Activated CD8-positive, alpha-beta T cell treated with anti-CD3 and anti-CD28 coated beads, Interleukin-2, amount 10 ng/mL, durations not matched to agents 7 days and 5 days (primary cell): ENCODE data around the gene MRPS24. TPM values are rescaled to one million over a fixed set of nuclear protein-coding genes. Genes with fewer than 3 reads are reported as not detected.

Experiments used
- ATAC-seq: fragments of 150-1000 bp; cut with Tn5 transposase; one replicate; pipeline ENCODE4 v1.10.0; 2021; ENCODE audit warnings: moderate library complexity
- CTCF ChIA-PET: fragments of 350-600 bp; sonication (Branson Sonifier 250); formaldehyde crosslinking; loops from one replicate; lab custom pipeline; 2021; ENCODE audit warnings: antibody characterized with exemption; lab: Charles Lee
- POLR2A ChIA-PET: fragments of 350-600 bp; sonication (Branson Sonifier 250); formaldehyde crosslinking; loops from one replicate; lab custom pipeline; 2021; ENCODE audit warnings: antibody characterized with exemption; lab: Charles Lee
- DNase-seq: peaks from one replicate; pipeline ENCODE4 v3.0.0-alpha.2; 2020
- H3K27ac Mint-ChIP-seq: one replicate; pipeline ENCODE4 v1.8.0; 2021; ENCODE audit warnings: mild to moderate bottlenecking, mixed read lengths
- H3K27me3 Mint-ChIP-seq: one replicate; pipeline ENCODE4 v1.8.0; 2021; ENCODE audit warnings: low read depth, mixed read lengths
- H3K36me3 Mint-ChIP-seq: one replicate; pipeline ENCODE4 v1.8.0; 2021; ENCODE audit warnings: low read depth, mixed read lengths
- H3K4me1 Mint-ChIP-seq: one replicate; pipeline ENCODE4 v1.8.0; 2021; ENCODE audit warnings: low read depth, mixed read lengths
- H3K4me3 Mint-ChIP-seq: one replicate; pipeline ENCODE4 v1.8.0; 2021; ENCODE audit warnings: mild to moderate bottlenecking, mixed read lengths
- H3K9me3 Mint-ChIP-seq: one replicate; pipeline ENCODE4 v1.8.0; 2022; ENCODE audit warnings: mixed read lengths; ENCODE audit not compliant: insufficient read depth
- total RNA-seq, 2 experiments: library from RNA; stranded (reverse); gene quantifications; one replicate each; pipeline ENCODE4 v1.2.3, GENCODE V29; 2021

The MRPS24 gene
- total RNA-seq, 2 experiments from 2014 or later: 88.5 to 91.3 TPM

- H3K9me3 Mint-ChIP-seq: no peaks in the 10 kb centered on the region
- peaks cover 3% of the 10 kb centered on the region for H3K27me3 Mint-ChIP-seq
- H3K36me3 Mint-ChIP-seq: no peaks in the 10 kb centered on the region
- H3K27ac Mint-ChIP-seq: no peak overlapping the region
- CTCF ChIA-PET: interaction anchor here (1.3 kb wide), 1 partner anchor 17 kb away, joined by 3 read pairs; no protein-coding TSS in a partner anchor
- peaks cover 2% of the 10 kb centered on the region for H3K4me1 Mint-ChIP-seq
- ATAC-seq (no peak), DNase-seq (no peak)
- POLR2A ChIA-PET: no interaction called here
- H3K4me3 Mint-ChIP-seq: no peak overlapping the region
Observed at GRCh38 chr7:43855176-43855575, 14.1 kb downstream of the MRPS24 start.

GRCh38 chr7:43851805-43852204 is 17.5 kb downstream of the MRPS24 start:
- ATAC-seq (no peak), DNase-seq (no peak)
- H3K4me3 Mint-ChIP-seq: no peak overlapping the region
- CTCF ChIA-PET: interaction anchor here (2.2 kb wide), 1 partner anchor 13 kb away, joined by 12 read pairs; no protein-coding TSS in a partner anchor
- POLR2A ChIA-PET: no interaction called here
- H3K27me3 Mint-ChIP-seq: peaks cover 6% of the 10 kb centered on the region
- H3K36me3 Mint-ChIP-seq: no peaks in the 10 kb centered on the region
- no peak overlapping the region for H3K27ac Mint-ChIP-seq
- no peaks in the 10 kb centered on the region for H3K9me3 Mint-ChIP-seq
- H3K4me1 Mint-ChIP-seq: peaks cover 7% of the 10 kb centered on the region

GRCh38 chr7:43850348-43851116 is 18.8 kb downstream of the MRPS24 start:
- DNase-seq (no peak), ATAC-seq (no peak)
- CTCF ChIA-PET: interaction anchor here (1.0 kb wide), 1 partner anchor 11 kb away, joined by 3 read pairs; no protein-coding TSS in a partner anchor
- Mint-ChIP-seq H3K36me3 (no peaks in the 10 kb centered on the region), H3K27ac (no peak overlapping the region), H3K4me1 (peaks cover 7% of the 10 kb centered on the region), H3K4me3 (no peak overlapping the region), H3K27me3 (peaks cover 6% of the 10 kb centered on the region), H3K9me3 (no peaks in the 10 kb centered on the region)
- POLR2A ChIA-PET: no interaction called here

GRCh38 chr7:43849047-43849446 is 20.3 kb downstream of the MRPS24 start:
- ChIA-PET POLR2A (interaction anchor here (0.6 kb wide), 1 partner anchor 9 kb away, joined by 3 read pairs; no protein-coding TSS in a partner anchor), CTCF (interaction anchor here (1.2 to 2.5 kb wide), 3 partner anchors 10 to 267 kb away, joined by 5 to 19 read pairs (median 6); partner anchors contain the start of gene STK17A)
- Mint-ChIP-seq H3K36me3 (no peaks in the 10 kb centered on the region), H3K4me1 (peaks cover 7% of the 10 kb centered on the region), H3K27me3 (peaks cover 6% of the 10 kb centered on the region), H3K9me3 (no peaks in the 10 kb centered on the region), H3K27ac (no peak overlapping the region), H3K4me3 (no peak overlapping the region)
- DNase-seq: no peak
- no peak for ATAC-seq

- POLR2A ChIA-PET: interaction anchor here (0.6 kb wide), 1 partner anchor 1326 kb away, joined by 3 read pairs; no protein-coding TSS in a partner anchor
Observed at GRCh38 chr7:43847496-43847895, 21.8 kb downstream of the MRPS24 start.

GRCh38 chr7:43844662-43845061 is 24.7 kb downstream of the MRPS24 start:
- no peak overlapping the region for H3K27ac Mint-ChIP-seq
- CTCF ChIA-PET: interaction anchor here (0.8 to 3.1 kb wide), 3 partner anchors 20 to 262 kb away, joined by 3 to 17 read pairs (median 3); partner anchors contain the start of gene STK17A

More at GRCh38 chr7:43847496-43847895, 21.8 kb downstream of the MRPS24 start:
- ATAC-seq: no peak
- H3K9me3 Mint-ChIP-seq: no peaks in the 10 kb centered on the region
- no peak overlapping the region for H3K27ac Mint-ChIP-seq
- no peaks in the 10 kb centered on the region for H3K36me3 Mint-ChIP-seq
- no peak for DNase-seq
- no peak overlapping the region for H3K4me3 Mint-ChIP-seq
- H3K27me3 Mint-ChIP-seq: peaks cover 8% of the 10 kb centered on the region
- H3K4me1 Mint-ChIP-seq: peaks cover 7% of the 10 kb centered on the region
- CTCF ChIA-PET: interaction anchor here (1.9 to 2.5 kb wide), 3 partner anchors 9 to 147 kb away, joined by 5 to 19 read pairs (median 7); no protein-coding TSS in a partner anchor

GRCh38 chr7:43844257-43844656 is 25.1 kb downstream of the MRPS24 start:
- Mint-ChIP-seq H3K4me1 (no peaks in the 10 kb centered on the region), H3K27me3 (peaks cover 11% of the 10 kb centered on the region), H3K36me3 (no peaks in the 10 kb centered on the region), H3K9me3 (no peaks in the 10 kb centered on the region), H3K27ac (no peak overlapping the region), H3K4me3 (no peak overlapping the region)
- POLR2A ChIA-PET: interaction anchor here (1.2 kb wide), 1 partner anchor 25 kb away, joined by 4 read pairs; the partner anchor contains the start of gene MRPS24
- no peak for ATAC-seq
- DNase-seq: no peak
- CTCF ChIA-PET: interaction anchor here (0.8 to 3.1 kb wide), 3 partner anchors 20 to 262 kb away, joined by 3 to 17 read pairs (median 3); partner anchors contain the start of gene STK17A

More at GRCh38 chr7:43844662-43845061, 24.7 kb downstream of the MRPS24 start:
- peaks cover 9% of the 10 kb centered on the region for H3K27me3 Mint-ChIP-seq
- no peak for DNase-seq
- H3K9me3 Mint-ChIP-seq: no peaks in the 10 kb centered on the region
- no peak overlapping the region for H3K4me3 Mint-ChIP-seq
- POLR2A ChIA-PET: interaction anchor here (1.2 kb wide), 1 partner anchor 25 kb away, joined by 4 read pairs; the partner anchor contains the start of gene MRPS24
- H3K36me3 Mint-ChIP-seq: no peaks in the 10 kb centered on the region
- no peak for ATAC-seq
- H3K4me1 Mint-ChIP-seq: no peaks in the 10 kb centered on the region

- H3K4me3 Mint-ChIP-seq: no peak overlapping the region
- no peak overlapping the region for H3K27ac Mint-ChIP-seq
- ChIA-PET CTCF (interaction anchor here (0.7 to 3.1 kb wide), 4 partner anchors 9 to 261 kb away, joined by 3 to 17 read pairs (median 4); partner anchors contain the start of genes COA1 and STK17A), POLR2A (no interaction called here)
- no peaks in the 10 kb centered on the region for H3K9me3 Mint-ChIP-seq
- DNase-seq (no peak), ATAC-seq (no peak)
- H3K36me3 Mint-ChIP-seq: no peaks in the 10 kb centered on the region
- H3K4me1 Mint-ChIP-seq: peaks cover 8% of the 10 kb centered on the region
- peaks cover 11% of the 10 kb centered on the region for H3K27me3 Mint-ChIP-seq
Observed at GRCh38 chr7:43843296-43843695, 26.0 kb downstream of the MRPS24 start.

GRCh38 chr7:43838201-43838658 is 31.1 kb downstream of the MRPS24 start:
- Mint-ChIP-seq H3K27ac (no peak overlapping the region), H3K4me3 (no peak overlapping the region), H3K27me3 (peaks cover 9% of the 10 kb centered on the region), H3K36me3 (peaks cover 6% of the 10 kb centered on the region), H3K9me3 (no peaks in the 10 kb centered on the region), H3K4me1 (peaks cover 22% of the 10 kb centered on the region)
- ATAC-seq (no peak), DNase-seq (no peak)
- POLR2A ChIA-PET: interaction anchor here (0.8 to 1.3 kb wide), 2 partner anchors 255 kb away, joined by 4 read pairs; partner anchors contain the start of gene STK17A
- CTCF ChIA-PET: interaction anchor here (0.6 to 4.0 kb wide), 47 partner anchors 10 to 1895 kb away, joined by 3 to 67 read pairs (median 4); partner anchors contain the start of genes COA1, MRPL32, MRPS24 and PSMA2

GRCh38 chr7:43834463-43835251 is 34.7 kb downstream of the MRPS24 start:
- Mint-ChIP-seq H3K4me3 (peak overlapping the region; percentile 82), H3K4me1 (peaks cover 22% of the 10 kb centered on the region), H3K9me3 (peaks cover 10% of the 10 kb centered on the region), H3K27ac (peak overlapping the region; percentile 91), H3K36me3 (peaks cover 10% of the 10 kb centered on the region), H3K27me3 (peaks cover 4% of the 10 kb centered on the region)
- peak; percentile 51 for DNase-seq
- ChIA-PET CTCF (interaction anchor here (0.8 to 3.5 kb wide), 15 partner anchors 8 to 395 kb away, joined by 3 to 23 read pairs (median 4); partner anchors contain the start of genes COA1 and STK17A), POLR2A (interaction anchor here (0.6 to 1.7 kb wide), 3 partner anchors 35 to 902 kb away, joined by 3 to 7 read pairs (median 3); partner anchors contain the start of genes MRPL32, MRPS24, PSMA2 and STK17A)
- ATAC-seq: peak; percentile 75
